ENCODE data around the gene NKAIN4.
A peak's percentile ranks its signal among the peaks of the same experiment; 100 is the strongest.

Gene NKAIN4

GRCh38 chr20:63216041-63216848, 38.0 kb downstream of the NKAIN4 start, which contains the start of gene YTHDF1:
Gene YTHDF1 (minus strand): TSS chr20:63216131. CDS start chr20:63215892, 239 bp downstream.
- DNase-seq: peak; percentile 98

- peak; percentile 69 for DNase-seq
Measured at GRCh38 chr20:63215101-63216040, 38.9 kb downstream of the NKAIN4 start.

DNA sequence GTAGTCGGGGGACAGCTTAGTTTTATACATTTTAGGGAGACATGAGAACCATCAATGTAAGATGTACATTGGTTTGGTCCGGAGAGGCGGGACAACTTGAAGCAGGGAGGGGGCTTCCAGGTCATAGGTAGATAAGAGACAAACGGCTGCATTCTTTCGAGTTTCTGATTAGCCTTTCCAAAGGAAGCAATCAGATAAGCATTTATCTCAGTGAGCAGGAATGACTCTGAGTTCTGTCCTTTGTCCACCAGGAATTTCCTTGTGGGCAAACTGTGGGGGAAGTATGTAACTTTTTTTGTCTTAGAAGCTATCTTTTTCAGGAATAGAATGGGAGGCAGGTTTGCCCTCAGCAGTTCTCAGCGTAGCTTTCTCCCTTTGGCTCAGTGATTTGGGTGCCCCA, 39.7 kb downstream of the NKAIN4 start:
- no peak for DNase-seq

- DNase-seq: no peak
Measured at GRCh38 chr20:63212792-63213191, 41.5 kb downstream of the NKAIN4 start.

DNA sequence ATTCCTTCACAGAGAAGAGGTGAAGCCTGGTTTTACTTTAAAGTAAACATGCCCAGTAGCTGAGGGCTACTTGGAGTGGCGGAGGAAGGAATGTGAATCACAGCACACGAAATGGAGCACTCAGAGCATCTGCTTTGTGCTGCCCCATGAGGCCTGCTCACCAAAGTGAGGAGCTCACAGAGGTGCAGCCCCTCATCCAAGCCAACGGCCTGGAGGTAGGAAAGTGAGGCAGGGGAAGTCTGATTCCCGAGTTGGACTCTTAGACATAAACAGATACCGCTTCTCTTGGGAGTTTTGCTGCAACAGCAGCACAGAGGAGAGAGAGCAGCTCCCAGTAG, 41.9 kb downstream of the NKAIN4 start:
- DNase-seq: no peak

DNA sequence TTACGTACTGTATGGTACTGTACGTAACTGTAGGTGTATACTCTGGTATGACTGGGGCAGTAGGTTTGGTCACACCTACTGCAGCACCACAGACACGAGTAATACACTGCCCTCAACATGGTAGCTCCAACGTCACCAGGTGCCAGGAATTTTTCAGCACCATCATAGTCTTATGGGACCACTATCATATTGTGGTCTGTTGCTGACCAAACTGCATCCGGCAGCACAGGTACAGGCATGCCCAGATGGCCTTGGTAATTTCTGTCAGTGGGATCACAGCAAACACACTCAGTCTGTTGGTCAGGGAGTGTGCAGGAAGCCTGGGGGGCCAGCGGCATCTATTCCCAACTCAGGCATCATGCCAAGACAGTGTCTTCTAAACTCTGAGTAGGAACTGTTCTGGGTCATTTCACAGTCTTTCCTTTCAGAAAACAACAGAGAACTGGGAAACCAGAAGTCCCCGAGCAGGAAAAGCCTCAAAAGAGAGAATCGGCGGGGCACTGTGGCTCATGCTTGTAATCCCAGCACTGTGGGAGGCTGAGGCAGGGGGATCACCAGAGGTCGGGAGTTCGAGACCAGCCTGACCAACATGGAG, 44.2 kb downstream of the NKAIN4 start:
- no peak for DNase-seq

DNA sequence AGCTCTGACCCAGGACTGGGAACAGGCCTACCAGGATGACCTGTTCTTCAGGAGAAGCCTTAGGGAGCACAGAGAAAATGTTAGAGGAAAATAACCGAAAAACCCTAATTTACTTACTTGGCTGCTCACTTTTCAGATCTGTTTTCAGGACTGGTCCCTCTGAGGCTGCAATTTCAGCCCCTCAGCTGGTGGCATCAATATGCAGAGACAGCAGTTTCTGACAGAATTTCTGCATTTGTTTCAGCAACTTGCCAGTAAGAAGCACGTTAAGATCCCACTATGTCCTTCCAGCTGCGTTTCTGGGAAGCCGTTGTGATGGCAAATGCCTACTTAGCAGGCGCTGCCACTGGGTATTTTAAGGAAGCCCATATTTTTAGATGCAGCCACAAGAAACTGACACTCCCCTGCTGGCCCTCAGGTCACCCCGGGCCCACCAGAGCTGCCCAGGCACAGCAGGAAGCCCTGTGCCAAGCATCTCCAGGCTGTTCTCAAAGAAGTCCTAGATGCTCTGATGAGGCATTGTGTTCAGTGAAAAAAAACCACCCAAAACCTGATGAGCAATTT, 45.8 kb downstream of the NKAIN4 start:
- DNase-seq: no peak

DNA sequence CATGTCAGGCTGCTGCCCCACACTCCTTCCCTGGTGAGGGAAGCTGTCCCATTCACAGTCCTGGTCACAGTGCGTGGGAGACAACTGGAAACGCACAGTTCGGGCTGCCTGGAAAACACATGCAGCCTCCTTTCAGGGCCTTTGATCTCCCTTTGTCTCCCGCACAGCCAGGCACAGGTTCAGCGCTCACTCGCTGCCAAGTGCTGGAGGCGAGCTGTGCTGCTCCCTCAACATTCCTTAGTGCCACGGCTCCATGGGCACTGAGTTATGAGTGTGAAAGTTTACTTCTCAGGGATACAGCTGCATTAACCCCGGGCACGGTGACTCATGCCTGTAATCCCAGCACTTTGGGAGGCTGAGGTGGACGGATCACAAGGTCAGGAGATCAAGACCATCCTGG, 47.4 kb downstream of the NKAIN4 start:
- DNase-seq: no peak

- DNase-seq: no peak
Measured at GRCh38 chr20:63205896-63206295, 48.4 kb downstream of the NKAIN4 start.

DNA sequence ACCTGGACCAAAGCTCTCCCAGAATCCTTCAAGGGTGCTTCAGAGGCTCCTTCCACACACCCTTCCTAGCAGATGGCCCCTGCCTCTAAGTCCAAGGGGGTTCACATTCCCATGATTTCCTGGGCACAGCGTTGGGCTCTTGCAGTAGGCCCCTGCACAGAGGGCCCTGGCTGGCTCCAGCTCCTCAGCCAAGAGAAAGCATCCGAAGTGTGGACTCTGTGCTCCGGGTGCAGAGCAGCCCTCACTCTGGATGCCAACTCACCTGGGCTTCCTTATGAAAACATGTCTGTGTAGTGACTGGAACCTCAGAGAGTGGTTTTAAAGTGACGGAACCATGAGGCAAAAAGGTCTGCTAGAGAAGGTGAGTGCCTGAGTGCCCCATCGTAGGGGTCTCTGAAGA, 49.9 kb downstream of the NKAIN4 start:
- DNase-seq: no peak

DNA sequence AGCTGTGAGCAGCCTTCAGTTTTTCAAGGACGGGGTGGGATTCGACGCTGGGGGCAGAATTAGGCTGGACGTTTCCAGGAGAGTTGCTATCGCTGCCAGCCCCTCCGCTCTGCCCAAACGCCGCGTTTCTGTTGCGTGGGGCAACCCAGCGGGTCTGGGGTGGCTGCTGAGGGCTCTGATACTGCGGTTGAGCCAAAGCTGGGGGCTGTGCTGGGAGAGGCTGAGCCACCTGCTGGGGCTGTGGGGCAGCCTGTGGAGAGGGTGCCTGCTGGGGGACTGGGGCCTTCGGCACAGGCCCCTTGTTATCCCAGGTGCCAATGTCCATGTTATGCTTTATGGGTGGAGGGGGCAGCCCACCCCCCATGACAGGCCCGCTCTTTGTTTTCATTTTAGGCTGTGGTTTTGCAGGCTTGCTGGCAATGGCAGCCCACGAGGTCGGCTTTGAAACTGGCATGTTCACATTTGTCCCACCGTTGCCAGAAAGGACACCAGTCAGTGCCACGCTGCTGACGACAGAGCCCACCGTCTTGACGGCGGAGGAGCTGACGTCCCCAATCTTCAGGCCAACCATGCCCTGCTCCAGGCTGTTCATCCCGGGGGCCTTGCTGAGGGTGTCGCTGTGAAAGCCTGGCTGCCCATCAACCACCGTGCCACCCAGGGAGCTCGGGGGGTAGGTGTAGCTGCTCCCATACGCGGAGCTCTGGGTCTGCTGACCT, 51.3 kb downstream of the NKAIN4 start:
- no peak for DNase-seq

DNA sequence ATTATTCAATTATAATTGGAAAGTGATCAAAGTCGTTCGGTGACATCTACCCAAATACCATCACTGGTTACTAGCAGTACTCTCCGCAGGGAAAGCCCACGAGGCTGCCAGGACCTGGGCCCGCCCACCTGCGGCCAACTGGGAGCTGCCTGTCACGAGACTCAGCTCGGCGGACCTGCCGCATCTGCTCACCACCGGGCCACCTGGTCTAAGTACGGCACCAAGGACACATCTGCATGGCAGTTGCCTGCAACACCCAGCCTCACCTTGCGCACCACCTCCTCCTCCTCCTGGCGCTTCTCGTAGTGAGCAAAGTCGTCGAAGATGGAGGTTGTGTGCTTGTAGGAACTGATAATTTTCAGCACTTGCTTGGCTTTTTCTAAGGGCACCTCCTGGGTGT, 52.2 kb downstream of the NKAIN4 start:
- DNase-seq: no peak

GRCh38 chr20:63198606-63199005, 55.7 kb downstream of the NKAIN4 start:
- no peak for DNase-seq

GRCh38 chr20:63196768-63197470, 57.3 kb downstream of the NKAIN4 start:
- DNase-seq: peak; percentile 14

DNA sequence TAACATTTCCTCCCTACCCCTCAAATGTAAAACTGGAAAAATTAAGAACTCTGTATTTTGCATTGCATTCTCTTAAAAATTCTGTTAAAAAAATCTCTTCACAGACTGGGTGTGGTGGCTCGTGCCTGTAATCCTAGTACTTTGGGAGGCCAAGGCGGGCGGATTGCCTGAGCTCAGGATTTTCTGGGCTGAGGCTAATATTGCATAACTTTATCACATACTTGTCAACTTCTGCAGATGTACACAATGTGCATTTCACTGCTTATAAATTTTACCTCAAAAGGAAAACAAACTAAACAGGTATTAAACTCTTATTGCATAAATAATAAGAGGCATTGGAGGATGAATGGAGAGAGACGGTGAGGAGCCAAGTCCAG, 59.5 kb downstream of the NKAIN4 start:
- no peak for DNase-seq

GRCh38 chr20:63194007-63194796, 60.1 kb downstream of the NKAIN4 start:
- DNase-seq: no peak

- no peak for DNase-seq
Measured at GRCh38 chr20:63192721-63193120, 61.5 kb downstream of the NKAIN4 start.

DNA sequence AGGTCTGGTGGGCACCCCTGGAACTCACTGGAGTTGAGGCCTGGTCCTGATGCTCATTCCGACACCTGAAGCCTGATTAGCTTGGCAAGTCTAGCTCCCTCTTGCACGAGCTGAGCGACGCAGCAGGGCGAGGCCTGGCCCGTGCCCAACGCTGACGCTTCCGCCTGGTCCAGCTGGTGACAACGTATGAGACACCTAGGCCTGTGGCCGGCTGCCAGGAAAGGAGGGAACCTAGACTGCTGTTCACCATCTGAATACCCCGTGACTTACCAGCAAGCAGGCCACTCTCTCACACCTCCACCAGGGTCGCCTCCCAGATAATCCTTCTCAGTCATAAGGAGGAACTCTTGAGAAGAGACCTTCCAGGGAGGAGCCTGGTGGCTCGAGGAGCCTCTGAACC, 62.9 kb downstream of the NKAIN4 start:
- DNase-seq: no peak

- no peak for DNase-seq
Measured at GRCh38 chr20:63190828-63191227, 63.4 kb downstream of the NKAIN4 start.
